Measurements from ENCODE around the gene ABCC6. TPM values are rescaled to one million over a fixed set of nuclear protein-coding genes. Genes with fewer than 3 reads are reported as not detected.
"Not testable (repeated sequence)": the region's sequence is repeated elsewhere in the genome, so short reads cannot be mapped to it uniquely, and the experiment has no call there.

The ABCC6 gene
- total RNA-seq, 1 experiment from 2014 or later: 44.6 TPM

- no peaks in the 10 kb centered on the region for H3K4me1 Mint-ChIP-seq (ENCODE audit: low read depth, unreplicated experiment)
- peaks cover 22% of the 10 kb centered on the region for H3K36me3 Mint-ChIP-seq (ENCODE audit: insufficient read depth, unreplicated experiment)
- no peaks in the 10 kb centered on the region for H3K9me3 ChIP-seq
- no peak overlapping the region for H3K4me3 ChIP-seq (ENCODE audit: low read depth, low read length)
- no peak overlapping the region for H3K4me3 Mint-ChIP-seq (ENCODE audit: unreplicated experiment)
- POLR2A ChIA-PET: no interaction called here
- no peak for TF ChIP-seq CTCF (IDR thresholded peaks at IDR 0.05; ENCODE audit: insufficient read depth in 1 of 2, low read depth in 1 of 2, low read length in 1 of 2, severe bottlenecking in 1 of 2, unreplicated experiment in 1 of 2)
- CTCF ChIA-PET: interaction anchor here (0.5 kb wide), 1 partner anchor 21 kb away, joined by 11 read pairs; no protein-coding TSS in a partner anchor
- intact Hi-C loops (cut with micrococcal nuclease; ENCODE audit: unreplicated experiment): no loop called here
- peaks cover 2% of the 10 kb centered on the region; the same call in 1 of the 2 replicates for H3K36me3 ChIP-seq (ENCODE audit: control insufficient read depth, insufficient read depth, low read length)
- H3K27ac Mint-ChIP-seq (ENCODE audit: unreplicated experiment): no peak overlapping the region
- H3K4me1 ChIP-seq: no peaks in the 10 kb centered on the region
- H3K27me3 ChIP-seq (replicated peaks; ENCODE audit: control insufficient read depth, insufficient read depth, low read length): no peaks in the 10 kb centered on the region
- DNase-seq: no peak
- no TSS peak for BruUV-seq (replicated peaks)
- no peaks in the 10 kb centered on the region for H3K27me3 Mint-ChIP-seq (ENCODE audit: insufficient read depth, unreplicated experiment)
- no peaks in the 10 kb centered on the region for H3K9me3 Mint-ChIP-seq (ENCODE audit: unreplicated experiment)
These were observed 73.6 kb downstream of the ABCC6 start for GRCh38 chr16:16149710-16150116.

- Mint-ChIP-seq H3K27ac (ENCODE audit: unreplicated experiment) (no peak overlapping the region), H3K4me3 (ENCODE audit: unreplicated experiment) (no peak overlapping the region)
- POLR2A ChIA-PET: no interaction called here
These were observed 74.5 kb downstream of the ABCC6 start for GRCh38 chr16:16148755-16149154.

DNA sequence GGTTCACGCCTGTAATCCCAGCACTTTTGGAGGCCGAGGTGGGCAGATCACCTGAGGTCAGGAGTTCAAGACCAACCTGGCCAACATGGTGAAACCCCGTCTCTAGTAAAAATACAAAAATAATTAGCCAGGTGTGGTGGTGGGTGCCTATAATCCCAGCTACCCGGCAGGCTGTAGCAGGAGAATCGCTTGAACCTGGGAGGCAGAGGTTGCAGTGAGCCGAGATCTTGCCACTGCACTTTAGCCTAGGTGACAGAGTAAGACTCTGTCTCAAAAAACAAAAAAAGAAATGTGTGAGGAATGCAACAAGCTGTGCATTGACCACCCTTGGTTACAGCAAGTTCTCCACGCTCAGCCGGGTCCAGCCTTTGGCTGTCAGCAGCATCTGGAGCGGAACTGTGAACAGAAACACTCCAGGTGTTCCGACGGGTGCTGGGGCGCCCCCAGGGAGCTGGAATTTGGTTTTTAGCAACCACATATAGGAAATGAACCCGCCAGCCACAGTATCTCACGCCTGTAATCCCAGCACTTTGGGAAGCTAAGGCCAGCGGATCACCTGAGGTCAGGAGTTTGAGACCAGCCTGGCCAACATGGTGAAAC lies 75.2 kb downstream of the ABCC6 start:
- not testable (repeated sequence) for H3K4me3 Mint-ChIP-seq (ENCODE audit: unreplicated experiment)
- peaks cover 20% of the 10 kb centered on the region for H3K36me3 Mint-ChIP-seq (ENCODE audit: insufficient read depth, unreplicated experiment)

More at GRCh38 chr16:16148755-16149154, 74.5 kb downstream of the ABCC6 start:
- Mint-ChIP-seq H3K27me3 (ENCODE audit: insufficient read depth, unreplicated experiment) (no peaks in the 10 kb centered on the region), H3K36me3 (ENCODE audit: insufficient read depth, unreplicated experiment) (peaks cover 22% of the 10 kb centered on the region), H3K4me1 (ENCODE audit: low read depth, unreplicated experiment) (no peaks in the 10 kb centered on the region), H3K9me3 (ENCODE audit: unreplicated experiment) (no peaks in the 10 kb centered on the region)
- no peak for DNase-seq
- CTCF ChIA-PET: interaction anchor here (0.7 kb wide), 1 partner anchor 42 kb away, joined by 6 read pairs; no protein-coding TSS in a partner anchor
- no peaks in the 10 kb centered on the region for H3K27me3 ChIP-seq (replicated peaks; ENCODE audit: control insufficient read depth, insufficient read depth, low read length)
- peaks cover 2% of the 10 kb centered on the region; the same call in 1 of the 2 replicates for H3K36me3 ChIP-seq (ENCODE audit: control insufficient read depth, insufficient read depth, low read length)
- no peak overlapping the region for H3K4me3 ChIP-seq (ENCODE audit: low read depth, low read length)
- intact Hi-C loops (cut with micrococcal nuclease; ENCODE audit: unreplicated experiment): no loop called here
- H3K9me3 ChIP-seq: no peaks in the 10 kb centered on the region
- no peak for TF ChIP-seq CTCF (IDR thresholded peaks at IDR 0.05; ENCODE audit: insufficient read depth in 1 of 2, low read depth in 1 of 2, low read length in 1 of 2, severe bottlenecking in 1 of 2, unreplicated experiment in 1 of 2)
- H3K4me1 ChIP-seq: no peaks in the 10 kb centered on the region
- BruUV-seq (replicated peaks): no TSS peak

More for the DNA sequence above, 75.2 kb downstream of the ABCC6 start:
- H3K4me1 Mint-ChIP-seq (ENCODE audit: low read depth, unreplicated experiment); H3K9me3 ChIP-seq; POLR2A ChIA-PET; BruUV-seq (replicated peaks); H3K4me3 ChIP-seq (ENCODE audit: low read depth, low read length); H3K9me3 Mint-ChIP-seq (ENCODE audit: unreplicated experiment); H3K36me3 ChIP-seq (ENCODE audit: control insufficient read depth, insufficient read depth, low read length); H3K27me3 Mint-ChIP-seq (ENCODE audit: insufficient read depth, unreplicated experiment); H3K27me3 ChIP-seq (replicated peaks; ENCODE audit: control insufficient read depth, insufficient read depth, low read length); H3K4me1 ChIP-seq; intact Hi-C loops (cut with micrococcal nuclease; ENCODE audit: unreplicated experiment); DNase-seq: not testable (repeated sequence)
- CTCF ChIA-PET: interaction anchor here (0.7 kb wide), 1 partner anchor 43 kb away, joined by 6 read pairs; no protein-coding TSS in a partner anchor
- H3K27ac Mint-ChIP-seq (ENCODE audit: unreplicated experiment): peak overlapping the region; percentile 26

Data from Caco-2 (cell line).